IMR-90 (cell line): Measurements from ENCODE around the gene SLC9A9.

Source experiments
- BHLHE40 ChIP-seq: fragments of 150-350 bp; IDR thresholded peaks from 2 replicates; pipeline ENCODE4 v1.6.1; 2016; ENCODE audit warnings: mild to moderate bottlenecking, low read depth, low read length
- CTCF ChIP-seq: conservative IDR thresholded peaks from 2 replicates; pipeline ENCODE4 v1.5.1; 2012; ENCODE audit warnings: mild to moderate bottlenecking, low read depth, low read length, improper control_type of control experiment
- FOS ChIP-seq: fragments of 150-350 bp; IDR thresholded peaks from 2 replicates; pipeline ENCODE4 v1.6.1; 2016; ENCODE audit warnings: low read depth, low read length
- MAFK ChIP-seq: IDR thresholded peaks from 2 replicates; pipeline ENCODE4 v1.6.1; 2012; ENCODE audit warnings: low read depth, low read length, improper control_type of control experiment
- MXI1 ChIP-seq: IDR thresholded peaks from 2 replicates; pipeline ENCODE4 v1.6.1; 2012; ENCODE audit warnings: low read depth, mild to moderate bottlenecking, low read length, moderate library complexity, borderline replicate concordance
- POLR2A ChIP-seq: IDR thresholded peaks from 2 replicates; pipeline ENCODE4 v1.6.1; 2012; ENCODE audit warnings: mild to moderate bottlenecking, low read depth, low read length
- RAD21 ChIP-seq: IDR thresholded peaks from 2 replicates; pipeline ENCODE4 v1.6.1; 2012; ENCODE audit warnings: low read length, improper control_type of control experiment
- RFX5 ChIP-seq: IDR thresholded peaks from 2 replicates; pipeline ENCODE4 v1.8.0; 2012; ENCODE audit warnings: low read depth, mild to moderate bottlenecking, low read length, moderate library complexity
- SMC3 ChIP-seq: fragments of 150-350 bp; IDR thresholded peaks from 2 replicates; pipeline ENCODE4 v1.6.1; 2016; ENCODE audit warnings: low read depth, mild to moderate bottlenecking, antibody characterized with exemption, low read length, moderate library complexity

GRCh38 chr3:143795874-143796273, 52.4 kb downstream of the SLC9A9 start:
- TF ChIP-seq CTCF (no peak), SMC3 (no peak), POLR2A (no peak), BHLHE40 (no peak), RAD21 (no peak), MAFK (no peak), MXI1 (no peak), FOS (no peak), RFX5 (no peak)
